CD4-positive, alpha-beta T cell treated with Interleukin-6 for 4 hours (primary cell): ENCODE results near the gene MKNK2.
"Not testable (repeated sequence)": the region's sequence is repeated elsewhere in the genome, so short reads cannot be mapped to it uniquely, and the experiment has no call there.

Experiments
- DNase-seq: peaks from one replicate; pipeline ENCODE4 v3.0.0-alpha.2; 2020; ENCODE audit warnings: mixed read lengths

Gene MKNK2

GRCh38 chr19:1990230-1991017 lies 60.6 kb downstream of the MKNK2 start:
- no peak for DNase-seq

DNA sequence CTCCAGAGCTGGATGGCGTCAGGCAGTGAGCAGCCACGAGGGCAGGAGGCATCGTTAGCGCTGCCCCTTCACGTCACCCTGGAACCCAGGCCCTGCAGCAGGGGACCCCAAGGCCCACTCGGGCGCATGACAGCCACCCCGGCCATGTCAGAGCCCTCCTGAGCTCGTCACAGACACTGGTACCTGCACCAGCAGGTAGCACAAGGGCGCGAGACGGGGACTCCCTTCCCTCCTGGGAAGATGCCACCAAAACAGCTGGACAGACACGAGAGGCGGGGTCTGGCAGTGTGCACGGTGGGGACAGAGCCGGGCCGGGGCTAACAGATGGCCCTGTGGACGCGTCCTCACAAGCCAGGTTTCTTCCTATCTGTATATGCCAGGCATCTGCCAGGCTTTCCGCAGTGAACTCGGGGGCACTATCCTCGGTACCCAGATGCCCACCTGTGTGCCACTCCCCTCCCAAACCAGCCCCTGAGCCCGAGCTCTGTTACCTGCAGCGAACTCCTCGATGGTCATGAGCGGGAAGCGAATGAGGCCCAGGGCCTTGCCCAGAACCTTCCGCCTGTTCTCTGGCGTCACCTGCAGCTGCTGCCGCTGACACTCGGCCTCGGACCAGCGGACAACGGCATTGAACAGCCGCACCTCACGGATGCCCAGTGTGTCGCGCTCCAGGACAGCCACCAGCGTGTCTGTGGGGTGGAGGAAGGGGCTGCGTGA lies 61.4 kb downstream of the MKNK2 start:
- DNase-seq: no peak

DNA sequence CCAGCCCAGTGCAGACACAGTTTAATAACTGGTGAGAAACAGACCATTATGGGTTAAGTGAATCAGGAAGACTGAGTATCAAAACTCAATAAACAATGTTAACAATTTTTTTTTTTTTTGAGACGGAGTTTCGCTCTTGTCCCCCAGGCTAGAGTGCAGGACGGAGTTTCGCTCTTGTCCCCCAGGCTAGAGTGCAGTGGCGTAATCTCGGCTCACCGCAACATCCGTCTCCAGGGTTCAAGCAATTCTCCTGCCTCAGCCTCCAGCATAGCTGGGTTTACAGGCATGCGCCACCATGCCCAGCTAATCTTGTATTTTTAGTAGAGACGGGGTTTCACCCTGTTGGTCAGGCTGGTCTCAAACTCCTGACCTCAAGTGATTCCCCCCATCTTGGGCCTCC lies 62.6 kb downstream of the MKNK2 start:
- DNase-seq: not testable (repeated sequence)
